Measurements from ENCODE around the gene ZBTB42. TPM values are rescaled to one million over a fixed set of nuclear protein-coding genes. Genes with fewer than 3 reads are reported as not detected.
"Not testable (repeated sequence)": the region's sequence is repeated elsewhere in the genome, so short reads cannot be mapped to it uniquely, and the experiment has no call there.

Gene ZBTB42
- total RNA-seq, 1 donor from 2014 or later = 7.8 TPM

DNA sequence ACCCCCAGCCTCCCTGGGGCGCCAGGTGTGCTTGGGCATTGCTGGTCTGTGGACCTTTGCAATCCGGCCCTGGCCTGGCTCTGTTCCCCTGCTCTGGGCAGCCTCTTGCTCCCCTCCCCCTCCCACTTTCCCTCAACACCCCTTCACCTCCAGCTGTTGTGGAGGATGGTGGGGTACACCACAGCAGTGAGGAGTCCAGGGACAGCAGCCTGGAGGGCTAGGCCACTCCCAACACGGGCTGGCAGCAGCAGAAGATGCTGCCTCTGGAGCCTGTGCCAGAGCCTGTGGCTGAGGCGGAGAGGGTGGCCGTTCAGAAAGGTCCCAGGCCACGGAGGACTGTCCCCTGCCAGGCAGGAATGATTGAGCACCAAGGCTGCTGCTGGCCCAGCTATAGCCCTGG, 7.6 kb downstream of the ZBTB42 start:
- H3K4me3 ChIP-seq (ENCODE audit: low read depth, low read length) = no peak overlapping the region
- TF ChIP-seq, protein P1, sequence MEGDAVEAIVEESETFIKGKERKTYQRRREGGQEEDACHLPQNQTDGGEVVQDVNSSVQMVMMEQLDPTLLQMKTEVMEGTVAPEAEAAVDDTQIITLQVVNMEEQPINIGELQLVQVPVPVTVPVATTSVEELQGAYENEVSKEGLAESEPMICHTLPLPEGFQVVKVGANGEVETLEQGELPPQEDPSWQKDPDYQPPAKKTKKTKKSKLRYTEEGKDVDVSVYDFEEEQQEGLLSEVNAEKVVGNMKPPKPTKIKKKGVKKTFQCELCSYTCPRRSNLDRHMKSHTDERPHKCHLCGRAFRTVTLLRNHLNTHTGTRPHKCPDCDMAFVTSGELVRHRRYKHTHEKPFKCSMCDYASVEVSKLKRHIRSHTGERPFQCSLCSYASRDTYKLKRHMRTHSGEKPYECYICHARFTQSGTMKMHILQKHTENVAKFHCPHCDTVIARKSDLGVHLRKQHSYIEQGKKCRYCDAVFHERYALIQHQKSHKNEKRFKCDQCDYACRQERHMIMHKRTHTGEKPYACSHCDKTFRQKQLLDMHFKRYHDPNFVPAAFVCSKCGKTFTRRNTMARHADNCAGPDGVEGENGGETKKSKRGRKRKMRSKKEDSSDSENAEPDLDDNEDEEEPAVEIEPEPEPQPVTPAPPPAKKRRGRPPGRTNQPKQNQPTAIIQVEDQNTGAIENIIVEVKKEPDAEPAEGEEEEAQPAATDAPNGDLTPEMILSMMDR (conservative IDR thresholded peaks at IDR 0.05; ENCODE audit: low read depth, low read length) = no peak
- no peak for DNase-seq (ENCODE audit: low read depth)

DNA sequence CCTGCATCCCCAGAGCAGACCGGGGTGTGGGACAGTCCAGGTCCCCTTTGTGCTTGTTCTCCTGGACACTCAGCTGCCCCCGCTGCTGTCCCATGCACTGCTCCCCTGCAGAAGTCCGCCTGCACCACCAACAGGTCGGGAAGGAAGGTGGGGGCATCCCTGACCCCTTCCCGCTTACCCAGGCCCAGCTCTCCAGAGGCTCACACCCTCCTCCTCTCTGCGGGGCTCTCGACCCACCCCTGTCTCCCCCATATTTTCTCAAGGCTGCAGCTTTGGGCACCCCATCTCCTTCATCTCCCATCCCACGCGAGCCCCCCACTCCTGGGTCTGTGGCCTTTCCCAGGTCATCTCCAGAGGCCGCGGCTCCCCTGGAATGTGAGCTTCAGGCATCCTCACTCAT, 9.4 kb downstream of the ZBTB42 start:
- TF ChIP-seq, protein P1 (conservative IDR thresholded peaks at IDR 0.05; ENCODE audit: low read depth, low read length) = no peak
- no peak for DNase-seq (ENCODE audit: low read depth)
- H3K4me3 ChIP-seq (ENCODE audit: low read depth, low read length) = no peak overlapping the region

DNA sequence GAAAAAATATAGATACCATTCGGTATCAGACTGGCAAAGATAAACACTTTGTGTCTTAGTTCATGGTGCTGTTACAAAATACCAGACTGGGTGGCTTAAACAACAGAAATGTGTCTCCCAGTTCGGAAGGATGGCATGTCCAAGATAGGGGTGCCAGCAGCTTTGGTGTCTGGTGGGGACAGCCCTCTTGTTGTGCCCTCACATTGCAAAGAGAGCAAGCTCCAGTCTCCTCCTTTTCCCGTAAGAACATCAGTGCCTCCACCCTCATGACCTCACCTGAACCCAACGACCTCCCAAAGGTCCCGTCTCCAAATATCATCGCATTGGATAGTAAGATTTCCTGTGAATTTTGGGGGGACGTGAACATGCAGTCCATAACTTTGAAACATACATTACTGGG, 12.4 kb downstream of the ZBTB42 start:
- no peak overlapping the region for H3K4me3 ChIP-seq (ENCODE audit: low read depth, low read length)
- TF ChIP-seq, protein P1 (conservative IDR thresholded peaks at IDR 0.05; ENCODE audit: low read depth, low read length) = no peak
- DNase-seq (ENCODE audit: low read depth) = no peak

DNA sequence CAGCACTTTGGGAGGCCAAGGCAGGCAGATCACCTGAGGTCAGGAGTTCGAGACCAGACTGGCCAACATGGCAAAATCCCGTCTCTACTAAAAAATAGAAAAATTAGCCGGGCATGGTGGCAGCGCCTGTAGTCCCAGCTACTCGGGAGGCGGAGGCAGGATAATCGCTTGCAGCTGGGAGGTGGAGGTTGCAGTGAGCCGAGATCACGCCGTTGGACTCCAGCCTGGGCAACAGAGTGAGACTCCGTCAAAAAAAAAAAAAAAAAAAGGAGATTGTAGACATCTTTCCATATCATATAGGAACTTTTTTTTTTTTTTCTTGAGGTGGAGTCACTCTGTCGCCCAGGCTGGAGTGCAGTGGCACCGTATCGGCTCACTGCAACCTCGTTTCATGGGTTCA, 13.8 kb downstream of the ZBTB42 start:
- H3K4me3 ChIP-seq (ENCODE audit: low read depth, low read length) = peak overlapping the region; percentile 87
- DNase-seq (ENCODE audit: low read depth) = not testable (repeated sequence)

DNA sequence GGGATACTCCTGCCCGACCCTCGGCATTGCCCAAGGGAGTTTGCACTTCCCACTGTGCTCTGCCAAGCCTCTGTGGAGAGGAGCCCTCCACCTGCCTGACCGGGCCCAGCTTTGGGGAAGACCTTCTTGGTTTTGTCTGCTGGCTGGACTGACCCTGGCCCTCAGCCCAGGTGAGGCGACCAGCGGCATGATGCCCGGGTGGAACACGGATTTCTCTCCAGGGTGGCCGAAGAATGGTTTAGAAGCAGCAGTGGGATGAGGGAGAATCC, 15.6 kb downstream of the ZBTB42 start:
- TF ChIP-seq, protein P1 (conservative IDR thresholded peaks at IDR 0.05; ENCODE audit: low read depth, low read length) = no peak
- peak overlapping the region; percentile 87 for H3K4me3 ChIP-seq (ENCODE audit: low read depth, low read length)
- no peak for DNase-seq (ENCODE audit: low read depth)

DNA sequence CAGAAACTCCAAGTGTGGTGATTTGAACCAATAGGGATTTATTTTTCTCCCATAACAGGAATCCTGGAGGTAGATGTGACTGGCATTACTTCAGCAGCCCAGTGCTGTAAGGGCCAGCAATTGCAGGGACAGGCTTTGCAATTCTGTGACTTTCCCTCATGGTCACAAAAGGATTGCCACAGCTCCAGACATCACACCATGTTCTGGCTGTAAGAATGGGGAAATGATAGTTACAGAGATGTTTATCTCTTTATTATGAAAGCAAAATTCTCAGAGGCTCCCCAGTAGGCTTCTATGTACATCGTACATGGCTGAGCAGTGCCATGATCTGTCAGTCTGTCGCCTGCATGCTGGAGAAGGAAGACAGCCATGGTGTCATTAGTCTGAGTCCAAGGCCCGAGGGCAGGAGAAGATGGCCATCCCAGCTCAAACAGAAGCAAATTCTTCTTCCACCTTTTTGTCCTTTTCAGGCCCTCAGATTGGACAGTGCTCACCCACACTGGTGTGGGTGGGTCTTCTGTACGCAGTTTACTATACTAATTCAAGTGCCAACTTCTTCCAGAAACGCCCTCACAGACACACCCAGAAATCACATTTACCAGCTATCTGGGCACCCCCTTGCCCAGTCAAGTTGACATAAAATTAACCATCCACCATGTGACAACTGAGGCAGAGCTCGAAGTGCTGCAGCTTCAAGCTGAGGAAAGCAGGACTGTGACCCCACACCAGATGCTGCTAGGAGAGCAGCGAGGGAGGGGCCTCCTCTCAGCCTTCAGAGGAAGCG, 17.2 kb downstream of the ZBTB42 start:
- no peak for DNase-seq (ENCODE audit: low read depth)
- TF ChIP-seq, protein P1 (conservative IDR thresholded peaks at IDR 0.05; ENCODE audit: low read depth, low read length) = no peak
- H3K4me3 ChIP-seq (ENCODE audit: low read depth, low read length) = no peak overlapping the region

DNA sequence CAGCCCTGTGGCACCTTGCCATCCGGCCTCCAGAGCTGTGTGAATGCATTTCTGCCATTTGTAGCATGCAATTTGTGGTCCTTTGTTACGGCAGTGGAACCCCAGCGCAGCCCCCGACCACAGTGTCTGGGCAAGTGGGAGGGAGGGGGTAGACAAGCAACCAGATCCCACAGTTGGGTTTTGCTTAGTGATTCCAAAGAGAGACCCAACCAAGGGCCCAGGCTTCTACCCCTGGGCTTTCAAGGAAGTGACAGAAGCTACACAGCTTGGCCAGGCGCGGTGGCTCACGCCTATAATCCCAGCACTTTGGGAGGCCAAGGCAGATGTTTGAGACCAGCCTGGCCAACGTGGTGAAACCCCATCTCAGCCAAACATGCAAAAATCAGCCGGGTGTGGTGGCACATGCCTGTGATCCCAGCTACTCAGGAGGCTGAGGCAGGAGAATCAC, 17.8 kb downstream of the ZBTB42 start:
- no peak overlapping the region for H3K4me3 ChIP-seq (ENCODE audit: low read depth, low read length)
- no peak for DNase-seq (ENCODE audit: low read depth)
- TF ChIP-seq, protein P1 (conservative IDR thresholded peaks at IDR 0.05; ENCODE audit: low read depth, low read length) = no peak
